Breast epithelium (tissue), 4 donors: ENCODE data around the gene MLLT10. TPM values are rescaled to one million over a fixed set of nuclear protein-coding genes. Genes with fewer than 3 reads are reported as not detected.
A peak's percentile ranks its signal among the peaks of the same experiment; 100 is the strongest.

Source experiments
- DNase-seq, 2 donors: peaks; one replicate each; pipeline ENCODE4 v3.0.0-alpha.2; 2019; ENCODE audit warnings: low spot score in 2 of 2
- H3K27ac ChIP-seq, 2 donors: fragments of 200-600 bp; sonication (generic) in 1 of 2; one replicate each; pipeline ENCODE4 v1.5.1; 2016 to 2019; ENCODE audit warnings: mild to moderate bottlenecking in 1 of 2
- H3K27me3 ChIP-seq, 2 donors: fragments of 200-600 bp; sonication (generic) in 1 of 2; one replicate each; pipeline versions ENCODE4 v1.5.1 to v1.6.0; 2017 to 2019; ENCODE audit warnings: control low read depth in 1 of 2, mild to moderate bottlenecking in 1 of 2
- H3K36me3 ChIP-seq: fragments of 200-600 bp; one replicate; pipeline ENCODE4 v1.5.1; 2019
- H3K4me1 ChIP-seq, 2 donors: fragments of 200-600 bp; sonication (generic); one replicate each; pipeline ENCODE4 v1.5.1; 2016 to 2019; ENCODE audit warnings: control low read depth in 1 of 2
- H3K4me3 ChIP-seq, 3 donors: fragments of 200-600 bp; sonication (generic); 1 replicate in 2 of 3; 2 replicates in 1 of 3; pipeline ENCODE4 v1.5.1; 2016 to 2019; ENCODE audit warnings: mild to moderate bottlenecking in 3 of 3, moderate library complexity in 2 of 3
- H3K9me3 ChIP-seq, 2 donors: fragments of 200-600 bp; sonication (generic) in 1 of 2; one replicate each; pipeline ENCODE4 v1.5.1; 2016 to 2019; ENCODE audit warnings: control low read depth in 1 of 2
- POLR2A ChIP-seq: fragments of 450-650 bp; IDR thresholded peaks from one replicate; pipeline ENCODE4 v1.6.1; 2016; ENCODE audit warnings: antibody characterized with exemption, mild to moderate bottlenecking, moderate library complexity
- POLR2AphosphoS5 ChIP-seq, 3 donors: sonication (generic); formaldehyde crosslinking; IDR thresholded peaks; one replicate each; pipeline ENCODE4 v1.6.1; 2017; ENCODE audit warnings: antibody characterized with exemption in 3 of 3
- intact Hi-C: fragments of 100-400 bp; cut with DNase I; formaldehyde crosslinking; loops from one replicate; pipeline ENCODE4 v1.15.1; 2023; ENCODE audit warnings: low total_unique reads
- total RNA-seq, 3 donors: library from RNA; depleted of rRNA; stranded (reverse); fragments of >200 nt; gene quantifications; one replicate each; pipeline ENCODE4 v1.1.0, GENCODE V29; 2016
- TF ChIP-seq, protein P1 (sequence below), 3 donors: fragments of 450-650 bp; IDR thresholded peaks; one replicate each; pipeline ENCODE4 v1.5.1; 2016 to 2017; ENCODE audit warnings: antibody characterized with exemption in 3 of 3, mild to moderate bottlenecking in 3 of 3, moderate library complexity in 3 of 3

The MLLT10 gene
- total RNA-seq, 3 donors from 2014 or later: 45.6 to 74.6 (median 58.0) TPM

DNA sequence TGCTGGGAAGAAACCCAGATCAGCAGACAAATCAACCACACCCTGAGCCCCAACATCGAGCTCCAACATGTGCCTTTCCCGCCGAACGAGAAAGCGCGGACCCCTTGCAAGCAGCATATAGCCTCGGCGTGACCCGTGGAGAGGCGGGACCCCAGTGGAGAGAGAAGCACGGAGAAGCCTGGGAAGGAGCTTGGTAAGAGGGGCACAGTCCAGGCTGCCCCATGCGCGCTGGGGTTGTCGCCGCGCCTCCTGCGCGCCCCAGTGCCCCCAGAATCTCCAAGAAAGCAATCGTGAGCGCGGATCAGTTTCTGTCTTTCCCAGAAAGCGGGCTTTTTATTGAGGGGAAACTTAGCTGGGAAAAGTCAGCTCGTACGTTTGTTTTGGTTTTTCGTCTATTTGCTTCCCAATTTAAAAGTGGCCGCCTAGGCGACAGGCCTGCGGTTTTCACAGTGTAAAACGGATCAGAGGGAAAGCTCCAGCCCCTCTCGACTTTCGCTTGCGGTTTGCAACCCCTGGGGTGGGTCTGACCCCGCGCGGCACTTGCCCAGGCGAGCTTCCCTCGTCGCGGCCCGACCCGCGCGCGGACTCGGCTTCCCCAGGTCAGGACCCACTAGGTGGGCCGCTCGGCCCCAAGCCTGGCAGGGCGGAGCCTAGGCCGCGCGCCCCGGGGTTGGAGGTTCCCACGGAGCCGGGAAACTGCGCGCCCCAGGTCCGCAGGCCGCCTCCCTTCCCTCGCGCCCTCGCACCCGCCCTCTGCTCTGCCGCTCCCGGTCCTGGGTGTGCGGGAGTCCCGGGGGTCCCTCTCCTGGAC lies 39.6 kb upstream of the MLLT10 start:
- Histone ChIP-seq H3K9me3 (no peaks in the 10 kb centered on the region), H3K27ac (peak overlapping the region; percentile 17 to 46), H3K36me3 (no peaks in the 10 kb centered on the region), H3K27me3 (no peaks in the 10 kb centered on the region), H3K4me3 (peak overlapping the region; percentile 69 to 82 (median 70)), H3K4me1 (no peaks in the 10 kb centered on the region)
- no peak for DNase-seq
- intact Hi-C loops: loop anchor here (5.0 to 10.0 kb wide), 2 partner anchors 217 to 510 kb away; partner anchors contain the start of gene DNAJC1
- TF ChIP-seq POLR2AphosphoS5 (IDR thresholded peaks at IDR 0.05) (no peak), POLR2A (no peak)
- TF ChIP-seq, protein P1, sequence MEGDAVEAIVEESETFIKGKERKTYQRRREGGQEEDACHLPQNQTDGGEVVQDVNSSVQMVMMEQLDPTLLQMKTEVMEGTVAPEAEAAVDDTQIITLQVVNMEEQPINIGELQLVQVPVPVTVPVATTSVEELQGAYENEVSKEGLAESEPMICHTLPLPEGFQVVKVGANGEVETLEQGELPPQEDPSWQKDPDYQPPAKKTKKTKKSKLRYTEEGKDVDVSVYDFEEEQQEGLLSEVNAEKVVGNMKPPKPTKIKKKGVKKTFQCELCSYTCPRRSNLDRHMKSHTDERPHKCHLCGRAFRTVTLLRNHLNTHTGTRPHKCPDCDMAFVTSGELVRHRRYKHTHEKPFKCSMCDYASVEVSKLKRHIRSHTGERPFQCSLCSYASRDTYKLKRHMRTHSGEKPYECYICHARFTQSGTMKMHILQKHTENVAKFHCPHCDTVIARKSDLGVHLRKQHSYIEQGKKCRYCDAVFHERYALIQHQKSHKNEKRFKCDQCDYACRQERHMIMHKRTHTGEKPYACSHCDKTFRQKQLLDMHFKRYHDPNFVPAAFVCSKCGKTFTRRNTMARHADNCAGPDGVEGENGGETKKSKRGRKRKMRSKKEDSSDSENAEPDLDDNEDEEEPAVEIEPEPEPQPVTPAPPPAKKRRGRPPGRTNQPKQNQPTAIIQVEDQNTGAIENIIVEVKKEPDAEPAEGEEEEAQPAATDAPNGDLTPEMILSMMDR (IDR thresholded peaks at IDR 0.05): no peak

DNA sequence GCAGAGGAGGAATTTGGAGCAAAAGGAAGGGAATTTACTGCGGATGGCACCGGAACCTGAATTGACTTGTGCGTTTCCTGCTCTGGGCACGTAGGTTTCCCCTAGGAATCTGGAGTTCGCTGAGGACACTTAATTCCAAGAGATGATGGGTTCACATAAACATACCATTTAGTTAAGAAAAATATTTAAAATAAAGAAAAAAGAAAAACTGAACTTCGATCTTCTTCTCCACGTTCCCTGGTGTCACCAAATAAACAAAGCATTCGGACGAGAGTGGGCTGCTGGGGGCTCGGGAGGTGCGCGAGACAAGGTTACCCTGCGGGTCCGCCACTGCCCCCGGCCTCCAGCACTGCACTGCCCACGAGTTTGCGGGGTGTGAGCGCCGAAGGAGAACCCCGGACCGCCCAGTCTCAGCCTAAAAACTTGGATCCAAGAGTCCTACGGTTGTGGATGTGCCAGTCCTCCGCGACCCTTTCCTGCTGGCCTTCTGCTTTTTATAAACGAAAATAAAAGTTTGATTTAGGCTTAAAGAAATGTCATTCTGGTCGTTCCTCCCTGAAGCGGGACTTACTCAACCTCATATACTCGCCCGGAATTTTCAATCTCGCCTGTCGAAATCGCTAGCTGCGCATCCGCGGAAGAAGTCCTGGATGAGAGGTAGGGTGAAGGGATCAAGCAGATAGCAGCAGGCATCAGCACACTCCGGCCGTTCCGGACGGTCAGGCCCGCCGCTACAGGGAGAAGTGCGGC lies 38.9 kb upstream of the MLLT10 start:
- intact Hi-C loops: loop anchor here (5.0 to 10.0 kb wide), 2 partner anchors 218 to 510 kb away; partner anchors contain the start of gene DNAJC1
- no peak for TF ChIP-seq POLR2A
- TF ChIP-seq POLR2AphosphoS5 (IDR thresholded peaks at IDR 0.05): peak in 1 of 3 donors; percentile 59
- H3K27ac ChIP-seq: peak overlapping the region; percentile 40 to 46
- DNase-seq: no peak
- H3K27me3 ChIP-seq: no peaks in the 10 kb centered on the region
- no peaks in the 10 kb centered on the region for H3K36me3 ChIP-seq
- no peaks in the 10 kb centered on the region for H3K9me3 ChIP-seq
- H3K4me3 ChIP-seq: peak overlapping the region; percentile 69 to 82 (median 70)
- no peaks in the 10 kb centered on the region for H3K4me1 ChIP-seq

DNA sequence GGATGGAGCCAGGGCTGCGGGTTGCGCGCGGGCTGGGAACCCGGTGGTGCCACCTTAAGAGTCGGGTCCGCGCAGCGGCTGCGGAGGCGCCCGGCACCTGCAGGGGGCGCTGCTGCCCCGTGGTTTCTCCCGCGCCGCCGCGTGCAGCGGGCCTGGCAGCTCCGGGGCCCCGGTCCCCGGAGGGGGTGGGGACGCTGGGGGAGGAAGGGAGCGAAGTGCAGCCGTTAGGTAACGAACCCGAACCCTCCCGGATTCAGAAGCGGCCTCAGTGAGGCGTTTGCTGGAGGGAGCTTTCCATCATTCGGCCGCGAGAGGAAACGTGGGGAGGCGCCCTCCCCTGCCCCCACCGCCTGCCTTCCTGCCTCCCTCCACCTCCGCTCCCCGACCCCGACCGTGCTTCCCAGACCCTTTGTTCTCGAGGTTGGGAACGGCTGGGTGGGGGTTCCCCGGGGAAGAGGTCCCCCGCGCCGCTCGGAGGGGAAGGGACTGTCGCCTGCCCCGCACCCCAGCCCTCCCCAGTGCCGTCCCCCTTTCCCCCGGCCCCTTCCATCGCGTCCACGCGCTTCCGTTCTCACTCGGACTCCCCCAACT lies 38.2 kb upstream of the MLLT10 start:
- Histone ChIP-seq H3K36me3 (no peaks in the 10 kb centered on the region), H3K27ac (peak overlapping the region; percentile 40 to 59), H3K9me3 (no peaks in the 10 kb centered on the region), H3K27me3 (no peaks in the 10 kb centered on the region), H3K4me1 (no peaks in the 10 kb centered on the region), H3K4me3 (peak overlapping the region; percentile 69 to 82 (median 70))
- no peak for TF ChIP-seq POLR2A
- TF ChIP-seq POLR2AphosphoS5 (IDR thresholded peaks at IDR 0.05): peak in 1 of 3 donors; percentile 13
- TF ChIP-seq, protein P1 (IDR thresholded peaks at IDR 0.05): peak; percentile 66 to 95 (median 87)
- DNase-seq: peak; percentile 66 to 77
- intact Hi-C loops: loop anchor here (5.0 to 10.0 kb wide), 2 partner anchors 219 to 509 kb away; partner anchors contain the start of gene DNAJC1

DNA sequence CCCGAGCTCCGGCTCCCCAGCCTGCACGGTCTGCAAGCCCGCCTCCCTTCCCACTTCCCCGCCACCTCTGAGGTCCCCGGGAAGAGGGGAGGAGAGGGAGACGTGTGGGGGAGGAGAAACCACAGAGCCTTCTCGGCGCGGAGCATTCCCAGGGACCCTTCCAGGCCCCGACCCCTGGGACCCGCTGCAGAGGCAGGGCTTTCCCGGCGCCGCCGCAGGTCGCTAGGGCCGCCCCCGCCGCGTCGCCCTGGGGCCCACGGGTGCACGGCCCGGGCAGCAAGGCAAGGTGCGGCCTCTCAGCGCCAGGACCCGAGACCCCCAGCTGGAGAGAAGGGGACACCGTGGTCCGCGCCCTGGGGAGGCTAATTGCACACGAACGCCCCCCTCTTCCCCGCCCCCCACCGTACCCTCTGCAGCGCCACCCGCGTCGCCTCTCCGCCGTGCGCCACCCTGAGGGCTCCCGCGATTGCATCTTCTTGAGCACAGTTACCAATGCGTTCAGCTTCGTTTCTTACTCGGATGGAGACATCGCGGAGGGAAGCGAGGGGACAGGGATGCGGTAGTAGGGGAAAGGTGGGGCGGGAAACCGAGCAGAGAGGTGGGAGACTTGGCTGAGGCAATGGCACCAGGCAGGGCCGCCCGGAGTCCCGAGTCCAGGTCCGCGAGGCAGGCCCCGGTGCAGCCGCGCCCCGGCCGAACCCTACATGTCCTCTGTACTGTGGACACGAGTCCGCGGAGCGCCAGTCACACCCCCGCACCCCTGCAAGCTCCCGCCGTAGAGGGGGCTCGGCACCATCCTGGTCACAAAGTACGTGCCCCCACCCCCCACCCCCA lies 37.5 kb upstream of the MLLT10 start:
- TF ChIP-seq POLR2AphosphoS5 (IDR thresholded peaks at IDR 0.05) (no peak), POLR2A (no peak)
- TF ChIP-seq, protein P1 (IDR thresholded peaks at IDR 0.05): no peak
- Histone ChIP-seq H3K27me3 (no peaks in the 10 kb centered on the region), H3K4me1 (no peaks in the 10 kb centered on the region), H3K27ac (peak overlapping the region; percentile 40 to 59), H3K9me3 (no peaks in the 10 kb centered on the region), H3K4me3 (peak overlapping the region; percentile 69 to 82 (median 70)), H3K36me3 (no peaks in the 10 kb centered on the region)
- intact Hi-C loops: loop anchor here (5.0 to 10.0 kb wide), 2 partner anchors 219 to 508 kb away; partner anchors contain the start of gene DNAJC1
- DNase-seq: no peak
